ENCODE measurements around the gene ARX. TPM values are rescaled to one million over a fixed set of nuclear protein-coding genes. Genes with fewer than 3 reads are reported as not detected.

The ARX gene
- total and polyA plus RNA-seq, 11 donors = not detected

- Histone ChIP-seq H3K4me1 (no peaks in the 10 kb centered on the region), H3K36me3 (no peaks in the 10 kb centered on the region), H3K4me3 (no peak overlapping the region), H3K27ac (no peak overlapping the region), H3K27me3 (peaks cover 0 to 3% (median 0%) of the 10 kb centered on the region in 9 donors), H3K9me3 (no peaks in the 10 kb centered on the region)
- intact Hi-C loops (cut with DNase I) = no loop called here
- 70 to 97% (median 86%) methylated on average over 4 of the region's 4 CpGs for WGBS, 4 donors
- DNase-seq (no peak), ATAC-seq (no peak)
- TF ChIP-seq CTCF (IDR thresholded peaks at IDR 0.05) = no peak
- no peak for TF ChIP-seq POLR2A (IDR thresholded peaks at IDR 0.05)
These were observed 28.0 kb downstream of the ARX start for GRCh38 chrX:24987731-24988130.

- 71 to 96% (median 87%) methylated on average over 1 of the region's 1 CpG for WGBS, 4 donors
- no peak for ATAC-seq
These were observed 30.6 kb downstream of the ARX start for GRCh38 chrX:24985120-24985519.

GRCh38 chrX:24983931-24984330 lies 31.8 kb downstream of the ARX start:
- no peaks in the 10 kb centered on the region for H3K4me1 ChIP-seq
- no peak overlapping the region for H3K27ac ChIP-seq
- WGBS, 4 donors = 78 to 99% (median 90%) methylated on average over 3 of the region's 3 CpGs
- no peaks in the 10 kb centered on the region for H3K36me3 ChIP-seq
- ATAC-seq = no peak
- intact Hi-C loops (cut with DNase I) = no loop called here
- no peaks in the 10 kb centered on the region for H3K27me3 ChIP-seq
- no peak for TF ChIP-seq CTCF (IDR thresholded peaks at IDR 0.05)
- no peak for DNase-seq
- no peaks in the 10 kb centered on the region for H3K9me3 ChIP-seq
- no peak overlapping the region for H3K4me3 ChIP-seq

More at GRCh38 chrX:24985120-24985519, 30.6 kb downstream of the ARX start:
- no peaks in the 10 kb centered on the region for H3K27me3 ChIP-seq
- intact Hi-C loops (cut with DNase I) = no loop called here
- H3K9me3 ChIP-seq = no peaks in the 10 kb centered on the region
- H3K27ac ChIP-seq = no peak overlapping the region
- DNase-seq = no peak
- H3K36me3 ChIP-seq = no peaks in the 10 kb centered on the region
- H3K4me1 ChIP-seq = no peaks in the 10 kb centered on the region
- no peak for TF ChIP-seq POLR2A (IDR thresholded peaks at IDR 0.05)
- TF ChIP-seq CTCF (IDR thresholded peaks at IDR 0.05) = no peak
- no peak overlapping the region for H3K4me3 ChIP-seq

- DNase-seq (no peak), ATAC-seq (no peak)
- TF ChIP-seq POLR2A (IDR thresholded peaks at IDR 0.05) (no peak), CTCF (IDR thresholded peaks at IDR 0.05) (no peak)
- Histone ChIP-seq H3K9me3 (no peaks in the 10 kb centered on the region), H3K4me3 (no peak overlapping the region), H3K27me3 (no peaks in the 10 kb centered on the region), H3K4me1 (no peaks in the 10 kb centered on the region), H3K36me3 (no peaks in the 10 kb centered on the region), H3K27ac (no peak overlapping the region)
- intact Hi-C loops (cut with DNase I) = no loop called here
- 68 to 91% (median 83%) methylated on average over 5 of the region's 5 CpGs for WGBS, 4 donors
These were observed 33.3 kb downstream of the ARX start for GRCh38 chrX:24982306-24982965.
